IPS-15b (cell line): Measurements from ENCODE around the gene ICE1.
"Not testable (repeated sequence)": the region's sequence is repeated elsewhere in the genome, so short reads cannot be mapped to it uniquely, and the experiment has no call there.

ENCODE experiments used
- H3K27me3 ChIP-seq: one replicate; pipeline ENCODE4 v1.6.1; 2013; ENCODE audit warnings: low read length; ENCODE audit not compliant: control insufficient read depth, insufficient read depth
- H3K36me3 ChIP-seq: one replicate; pipeline ENCODE4 v1.6.1; 2013; ENCODE audit warnings: low read length; ENCODE audit not compliant: control insufficient read depth, insufficient read depth
- H3K4me1 ChIP-seq: one replicate; pipeline ENCODE4 v1.6.1; 2013; ENCODE audit warnings: mild to moderate bottlenecking, low read length; ENCODE audit not compliant: control insufficient read depth, insufficient read depth
- H3K4me3 ChIP-seq: one replicate; pipeline ENCODE4 v1.5.1; 2013; ENCODE audit warnings: low read depth, low read length
- H3K9ac ChIP-seq: one replicate; pipeline ENCODE4 v1.6.1; 2013; ENCODE audit warnings: low read depth, mild to moderate bottlenecking, low read length
- H3K9me3 ChIP-seq: one replicate; pipeline ENCODE4 v1.6.1; 2013; ENCODE audit warnings: mild to moderate bottlenecking, low read length; ENCODE audit not compliant: control insufficient read depth, insufficient read depth

Gene ICE1

GRCh38 chr5:5407924-5408323 lies 14.6 kb upstream of the ICE1 start:
- Histone ChIP-seq H3K9ac (no peak overlapping the region), H3K27me3 (no peaks in the 10 kb centered on the region), H3K4me3 (no peak overlapping the region), H3K4me1 (no peaks in the 10 kb centered on the region), H3K36me3 (no peaks in the 10 kb centered on the region), H3K9me3 (peaks cover 11% of the 10 kb centered on the region)

- no peak overlapping the region for H3K4me3 ChIP-seq
- no peaks in the 10 kb centered on the region for H3K4me1 ChIP-seq
- H3K9ac ChIP-seq, result no peak overlapping the region
- H3K36me3 ChIP-seq, result no peaks in the 10 kb centered on the region
- no peaks in the 10 kb centered on the region for H3K27me3 ChIP-seq
- peaks cover 11% of the 10 kb centered on the region for H3K9me3 ChIP-seq
Observed at GRCh38 chr5:5409151-5409810, 13.2 kb upstream of the ICE1 start.

DNA sequence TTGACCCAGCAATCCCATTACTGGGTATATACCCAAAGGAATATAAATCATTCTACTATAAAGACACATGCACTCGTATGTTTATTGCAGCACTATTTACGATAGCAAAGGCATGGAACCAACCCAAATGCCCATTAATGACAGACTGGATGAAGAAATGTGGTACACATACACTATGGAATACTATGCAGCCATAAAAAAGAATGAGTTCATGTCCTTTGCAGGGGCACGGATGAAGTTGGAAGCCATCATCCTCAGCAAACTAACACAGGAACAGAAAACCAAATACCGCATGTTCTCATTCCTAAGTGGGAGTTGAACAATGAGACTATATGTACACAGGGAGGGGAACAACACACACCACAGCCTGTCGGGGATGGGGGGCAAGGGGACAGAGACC lies 8.6 kb upstream of the ICE1 start:
- H3K27me3 ChIP-seq, H3K36me3 ChIP-seq, H3K4me3 ChIP-seq, H3K9ac ChIP-seq, H3K4me1 ChIP-seq: not testable (repeated sequence)
- peaks cover 11% of the 10 kb centered on the region for H3K9me3 ChIP-seq

GRCh38 chr5:5414999-5415398 lies 7.5 kb upstream of the ICE1 start:
- peaks cover 3% of the 10 kb centered on the region for H3K4me1 ChIP-seq
- H3K9me3 ChIP-seq, result no peaks in the 10 kb centered on the region
- no peaks in the 10 kb centered on the region for H3K27me3 ChIP-seq
- H3K36me3 ChIP-seq, result peaks cover 4% of the 10 kb centered on the region
- H3K4me3 ChIP-seq, result no peak overlapping the region
- H3K9ac ChIP-seq, result no peak overlapping the region

- no peak overlapping the region for H3K4me3 ChIP-seq
- H3K27me3 ChIP-seq, result no peaks in the 10 kb centered on the region
- H3K4me1 ChIP-seq, result peaks cover 9% of the 10 kb centered on the region
- peaks cover 4% of the 10 kb centered on the region for H3K36me3 ChIP-seq
- H3K9me3 ChIP-seq, result no peaks in the 10 kb centered on the region
- no peak overlapping the region for H3K9ac ChIP-seq
Observed at GRCh38 chr5:5416733-5417132, 5.7 kb upstream of the ICE1 start.

- H3K4me1 ChIP-seq, result peaks cover 9% of the 10 kb centered on the region
- H3K9ac ChIP-seq, result no peak overlapping the region
- no peaks in the 10 kb centered on the region for H3K27me3 ChIP-seq
- H3K9me3 ChIP-seq, result no peaks in the 10 kb centered on the region
- no peak overlapping the region for H3K4me3 ChIP-seq
- H3K36me3 ChIP-seq, result peaks cover 4% of the 10 kb centered on the region
Observed at GRCh38 chr5:5418006-5418405, 4.5 kb upstream of the ICE1 start.

DNA sequence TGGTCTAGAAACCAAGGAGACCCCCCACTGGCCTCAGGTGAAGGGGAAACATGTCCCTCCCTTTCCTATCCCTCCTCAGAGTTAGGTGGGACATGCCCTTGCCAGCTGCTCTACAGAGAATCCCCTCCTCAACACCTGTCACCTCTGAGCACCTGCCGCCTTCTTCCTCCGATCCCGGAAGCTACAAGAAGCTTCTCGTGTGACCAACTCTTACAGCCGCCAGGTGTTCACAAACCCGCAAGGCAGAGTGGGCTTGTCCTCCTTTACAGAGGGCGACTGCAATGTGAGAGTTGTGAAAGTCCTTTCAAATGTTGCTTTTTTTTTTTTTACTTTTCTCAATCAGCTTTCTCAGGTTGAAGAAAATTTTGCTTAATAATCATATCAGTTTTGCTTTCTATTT lies 3.7 kb upstream of the ICE1 start:
- no peak overlapping the region for H3K9ac ChIP-seq
- H3K9me3 ChIP-seq, result no peaks in the 10 kb centered on the region
- peaks cover 4% of the 10 kb centered on the region for H3K36me3 ChIP-seq
- H3K4me3 ChIP-seq, result no peak overlapping the region
- no peaks in the 10 kb centered on the region for H3K27me3 ChIP-seq
- peaks cover 9% of the 10 kb centered on the region for H3K4me1 ChIP-seq

DNA sequence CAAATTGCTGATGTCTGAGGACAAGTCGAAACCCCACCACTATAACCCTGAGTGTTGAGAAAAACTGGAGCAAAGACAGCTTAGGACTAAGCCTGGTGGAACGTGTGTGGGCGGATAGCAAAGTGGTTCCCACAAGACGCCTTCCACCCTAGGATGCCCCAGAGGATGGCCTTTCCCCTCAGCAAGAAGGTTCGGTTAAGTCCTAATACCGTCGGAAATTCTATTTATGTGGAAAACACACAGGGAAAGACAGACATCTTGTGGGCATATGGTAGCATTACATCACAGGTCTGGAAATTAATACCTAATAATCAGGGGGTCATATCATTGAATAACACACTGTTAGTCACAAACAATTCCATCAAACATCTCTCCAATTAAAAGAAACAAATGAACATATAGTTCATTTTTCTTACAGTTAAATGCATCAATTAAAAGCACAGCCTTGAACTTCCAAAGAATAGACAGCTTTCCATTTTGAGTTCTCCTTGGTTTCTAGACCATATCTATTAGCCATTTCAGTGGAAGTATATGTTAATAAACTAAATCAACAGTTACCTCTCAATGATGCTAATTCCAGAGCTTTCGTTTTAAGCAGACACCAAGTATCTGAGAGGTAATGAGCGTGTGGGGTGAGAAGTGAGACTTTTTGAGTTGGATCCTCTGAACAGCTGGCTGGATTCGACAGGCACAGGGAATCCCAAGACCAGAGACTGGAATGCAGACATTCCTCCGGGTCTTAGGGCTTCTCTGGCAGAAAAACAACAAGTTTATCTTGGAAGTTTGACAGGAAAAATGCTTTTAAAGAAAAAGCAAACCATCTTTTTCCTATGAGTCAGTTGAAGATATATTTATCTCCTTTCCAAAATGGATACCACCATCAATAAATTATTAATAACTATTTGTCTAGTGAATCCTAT lies 2.9 kb upstream of the ICE1 start:
- no peaks in the 10 kb centered on the region for H3K27me3 ChIP-seq
- H3K9me3 ChIP-seq, result no peaks in the 10 kb centered on the region
- peaks cover 12% of the 10 kb centered on the region for H3K4me1 ChIP-seq
- peaks cover 4% of the 10 kb centered on the region for H3K36me3 ChIP-seq
- H3K4me3 ChIP-seq, result no peak overlapping the region
- no peak overlapping the region for H3K9ac ChIP-seq

GRCh38 chr5:5420251-5420650 lies 2.2 kb upstream of the ICE1 start:
- H3K4me1 ChIP-seq, result peaks cover 14% of the 10 kb centered on the region

GRCh38 chr5:5421149-5421960 lies 1.1 kb upstream of the ICE1 start:
- peak overlapping the region; percentile 41 for H3K9ac ChIP-seq
- H3K27me3 ChIP-seq, result no peaks in the 10 kb centered on the region
- H3K4me1 ChIP-seq, result peaks cover 14% of the 10 kb centered on the region
- H3K9me3 ChIP-seq, result no peaks in the 10 kb centered on the region
- H3K4me3 ChIP-seq, result peak overlapping the region; percentile 71
- peaks cover 4% of the 10 kb centered on the region for H3K36me3 ChIP-seq

More at GRCh38 chr5:5420251-5420650, 2.2 kb upstream of the ICE1 start:
- H3K4me3 ChIP-seq, result no peak overlapping the region
- no peak overlapping the region for H3K9ac ChIP-seq
- no peaks in the 10 kb centered on the region for H3K9me3 ChIP-seq
- no peaks in the 10 kb centered on the region for H3K27me3 ChIP-seq
- peaks cover 4% of the 10 kb centered on the region for H3K36me3 ChIP-seq

DNA sequence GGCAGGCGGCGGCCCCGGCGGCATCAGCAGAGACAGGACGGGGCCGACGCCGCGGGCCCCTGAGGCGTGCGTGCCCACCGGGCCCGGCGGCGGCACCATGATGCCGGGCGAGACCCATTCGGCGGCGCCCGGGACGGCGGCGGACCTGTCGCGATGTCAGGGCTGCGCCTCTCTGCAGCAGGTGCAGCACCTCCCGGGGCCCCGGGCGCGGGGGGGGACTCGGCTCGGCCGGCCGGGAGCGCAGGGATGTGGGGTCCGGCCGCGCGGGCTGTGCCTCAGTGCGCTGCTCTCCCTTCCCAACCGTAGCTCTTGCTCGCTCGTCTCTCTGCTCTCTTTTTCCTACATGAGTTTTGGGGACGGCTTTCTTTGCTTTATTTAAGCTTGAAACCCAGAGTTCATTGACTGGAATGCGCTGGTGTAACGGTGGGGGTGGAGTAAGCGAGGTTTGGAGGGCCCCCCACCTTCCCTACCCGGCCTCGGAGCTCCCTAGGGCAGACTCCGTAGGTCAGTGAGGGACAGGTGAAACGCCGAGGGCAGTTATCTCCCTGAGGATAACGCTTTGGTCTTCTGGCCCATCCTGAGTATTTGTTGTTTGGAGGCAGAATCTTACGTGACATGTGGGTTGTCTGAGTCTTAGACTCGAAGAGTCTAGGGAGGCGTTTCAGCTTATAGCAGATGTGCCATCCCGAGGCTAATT lies 490 bp downstream of the ICE1 start:
- H3K36me3 ChIP-seq, result peaks cover under 1% of the 10 kb centered on the region
- H3K9me3 ChIP-seq, result no peaks in the 10 kb centered on the region
- peak overlapping the region; percentile 86 for H3K4me3 ChIP-seq
- no peaks in the 10 kb centered on the region for H3K27me3 ChIP-seq
- H3K9ac ChIP-seq, result peak overlapping the region; percentile 57
- peaks cover 14% of the 10 kb centered on the region for H3K4me1 ChIP-seq
